AG10803 (cell line): ENCODE data around the gene ZNF615.
"Not testable (repeated sequence)": the region's sequence is repeated elsewhere in the genome, so short reads cannot be mapped to it uniquely, and the experiment has no call there.

Experiments used
- DNase-seq: peaks from one replicate; pipeline ENCODE4 v3.0.0; 2010; ENCODE audit warnings: low read depth
- H3K4me3 ChIP-seq: 2 replicates; pipeline ENCODE4 v1.5.1; 2011; ENCODE audit warnings: mild to moderate bottlenecking, low read length, control low read depth
- CTCF ChIP-seq: conservative IDR thresholded peaks from 2 replicates; pipeline ENCODE4 v1.5.1; 2011; ENCODE audit warnings: mild to moderate bottlenecking, low read length, control low read depth, inconsistent platforms

Gene ZNF615

DNA sequence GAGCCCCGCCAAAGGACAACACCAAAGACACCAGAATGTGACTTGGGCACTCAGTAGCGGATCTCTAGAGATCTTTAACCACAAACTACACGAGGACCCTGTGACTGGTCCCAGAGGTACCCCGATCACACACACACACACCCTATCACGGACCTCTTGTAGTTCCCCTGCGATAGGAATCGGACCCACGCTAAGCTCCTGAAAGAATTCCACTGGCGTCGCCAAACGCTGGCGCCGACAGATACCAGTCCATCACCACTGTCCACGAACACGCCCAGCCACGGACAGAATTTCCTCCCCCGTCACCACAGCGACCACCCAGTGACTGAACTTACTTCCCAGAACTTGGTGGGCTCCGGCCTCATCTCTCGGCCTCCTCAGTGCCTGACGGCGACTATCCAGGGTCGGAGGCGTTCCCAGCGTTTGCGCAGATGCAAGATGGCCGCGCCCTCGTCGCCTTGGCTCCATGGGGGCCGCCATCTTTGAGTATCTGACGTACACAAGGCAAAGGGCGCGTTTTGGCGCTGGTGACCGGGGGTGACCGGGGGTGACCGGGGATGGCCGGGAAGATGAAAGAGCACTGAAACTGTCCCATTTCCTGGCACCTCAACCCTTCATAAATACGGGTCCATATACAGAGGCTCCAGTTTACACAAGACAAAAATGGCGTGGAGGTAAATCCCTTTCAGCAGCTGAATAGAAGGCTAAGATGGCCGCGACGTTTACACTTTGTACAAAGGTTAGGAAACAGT is at the start of gene ZNF615:
Gene ZNF615, minus strand, starts transcription at position 406 of the 752 bp plus-strand sequence. CDS start 4,500 bp downstream, outside the sequence.
- H3K4me3 ChIP-seq = peak within 1 kb of the TSS; percentile 97
- DNase-seq = peak; percentile 80
- no peak for TF ChIP-seq CTCF

GRCh38 chr19:52056480-52056879 is 48.5 kb upstream of the ZNF615 start:
- not testable (repeated sequence) for DNase-seq, H3K4me3 ChIP-seq

DNA sequence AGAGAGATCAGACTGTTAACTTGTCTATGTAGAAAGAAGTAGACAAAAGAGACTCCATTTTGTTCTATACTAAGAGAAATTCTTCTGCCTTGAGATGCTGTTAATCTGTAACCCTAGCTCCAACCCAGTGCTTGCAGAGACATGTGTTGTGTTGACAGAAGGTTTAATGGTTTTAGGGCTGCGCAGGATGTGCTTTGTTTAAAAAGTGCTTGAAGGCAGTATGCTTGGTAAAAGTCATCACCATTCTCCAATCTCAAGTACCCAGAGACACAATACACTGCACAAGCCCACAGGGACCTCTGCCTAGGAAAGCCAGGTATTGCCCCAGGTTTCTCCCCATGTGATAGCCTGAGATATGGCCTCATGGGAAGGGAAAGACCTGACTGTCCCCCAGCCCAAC is 43.7 kb upstream of the ZNF615 start:
- not testable (repeated sequence) for H3K4me3 ChIP-seq, DNase-seq

DNA sequence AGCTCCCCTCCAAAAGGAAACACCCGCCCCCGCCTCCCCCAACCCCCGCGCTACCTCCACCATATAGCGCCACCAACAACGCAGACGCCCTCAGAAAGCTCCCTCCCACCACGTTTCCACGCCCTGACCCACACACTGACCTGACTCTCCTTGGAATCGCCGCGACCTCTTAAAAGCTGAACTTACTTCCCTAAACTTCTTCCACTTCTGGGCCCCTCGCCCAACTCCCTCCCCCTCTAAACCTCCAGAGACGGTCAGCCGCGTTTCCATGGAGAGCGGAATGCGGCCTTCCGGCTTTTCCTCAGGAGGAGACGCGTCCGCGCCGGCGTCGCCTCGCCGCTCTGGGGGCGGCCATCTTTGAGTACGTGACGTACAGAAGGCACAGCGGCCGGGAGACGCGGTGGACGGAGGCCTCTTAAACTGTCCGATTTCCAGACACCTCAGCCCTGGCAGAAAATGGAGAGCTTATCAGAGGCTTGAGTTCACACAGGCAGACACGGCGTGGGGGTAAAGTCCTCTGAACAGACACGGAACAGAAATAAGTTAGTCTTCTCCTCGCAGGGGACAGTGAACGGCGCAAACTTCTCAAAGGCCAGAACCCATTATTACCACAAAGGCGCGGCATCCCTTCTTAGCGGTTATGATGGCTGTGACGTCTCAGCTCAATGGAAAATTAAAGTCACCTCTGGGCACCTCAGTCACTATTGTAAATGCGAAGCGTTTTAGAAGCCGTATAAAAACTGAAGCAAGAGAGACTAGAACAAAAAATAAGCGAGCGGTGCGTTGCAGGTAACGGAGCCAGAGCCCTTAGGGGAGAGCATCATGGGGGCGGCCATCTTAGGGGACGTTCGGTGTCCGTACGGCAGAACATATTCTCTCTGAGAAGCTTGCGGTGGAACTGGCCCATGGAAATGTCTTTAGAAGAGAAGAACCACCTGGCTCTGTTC is 40.8 kb upstream of the ZNF615 start, which contains the start of gene ZNF432:
Gene ZNF432, minus strand, starts transcription at position 284 of the 947 bp plus-strand sequence. CDS start 1,970 bp downstream, outside the sequence.
- H3K4me3 ChIP-seq = peak within 1 kb of the TSS; percentile 85
- no peak for TF ChIP-seq CTCF
- DNase-seq = peak; percentile 93

DNA sequence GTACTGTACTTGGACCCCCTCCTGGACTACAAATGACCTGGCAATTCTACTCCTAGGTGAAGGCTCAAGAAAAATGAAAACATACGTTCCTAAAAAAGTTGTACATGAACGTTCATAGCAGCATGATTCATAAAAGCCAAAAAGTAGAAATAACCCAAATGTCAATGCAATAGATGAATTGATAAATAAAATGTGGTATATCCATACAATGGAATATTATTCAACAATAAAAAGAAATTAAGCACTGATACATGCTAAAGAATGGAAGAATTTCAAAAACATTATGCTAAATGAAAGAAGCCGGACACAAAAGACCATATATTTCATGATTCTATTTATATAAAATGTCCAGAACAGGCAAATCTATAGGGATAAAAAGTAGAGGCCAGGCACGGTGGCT is 31.2 kb upstream of the ZNF615 start:
- H3K4me3 ChIP-seq = no peak overlapping the region
- DNase-seq = no peak
- TF ChIP-seq CTCF = no peak

GRCh38 chr19:52034051-52034728 is 26.2 kb upstream of the ZNF615 start:
- no peak for DNase-seq
- H3K4me3 ChIP-seq = no peak overlapping the region
- TF ChIP-seq CTCF = no peak

- DNase-seq = no peak
These were observed 20.7 kb upstream of the ZNF615 start for GRCh38 chr19:52028780-52029123.

More at GRCh38 chr19:52028780-52029123, 20.7 kb upstream of the ZNF615 start:
- no peak for TF ChIP-seq CTCF
- peak overlapping the region; percentile 97 for H3K4me3 ChIP-seq
